Measurements from ENCODE around the gene AKAP7. TPM values are rescaled to one million over a fixed set of nuclear protein-coding genes. Genes with fewer than 3 reads are reported as not detected.

Gene AKAP7
- total RNA-seq, 1 donor from 2014 or later: 10.9 TPM

GRCh38 chr6:131177996-131178395, 42.7 kb downstream of the AKAP7 start:
- Histone ChIP-seq H3K9me3 (replicated peaks) (no peaks in the 10 kb centered on the region), H3K36me3 (peaks cover 12% of the 10 kb centered on the region), H3K4me3 (no peak overlapping the region), H3K27ac (replicated peaks) (no peak overlapping the region), H3K4me1 (peaks cover 6% of the 10 kb centered on the region), H3K27me3 (ENCODE audit: low read depth) (no peaks in the 10 kb centered on the region)
- no peak for DNase-seq
- intact Hi-C loops (cut with micrococcal nuclease): no loop called here
- no peak for TF ChIP-seq CTCF (IDR thresholded peaks at IDR 0.05; ENCODE audit: borderline replicate concordance)

DNA sequence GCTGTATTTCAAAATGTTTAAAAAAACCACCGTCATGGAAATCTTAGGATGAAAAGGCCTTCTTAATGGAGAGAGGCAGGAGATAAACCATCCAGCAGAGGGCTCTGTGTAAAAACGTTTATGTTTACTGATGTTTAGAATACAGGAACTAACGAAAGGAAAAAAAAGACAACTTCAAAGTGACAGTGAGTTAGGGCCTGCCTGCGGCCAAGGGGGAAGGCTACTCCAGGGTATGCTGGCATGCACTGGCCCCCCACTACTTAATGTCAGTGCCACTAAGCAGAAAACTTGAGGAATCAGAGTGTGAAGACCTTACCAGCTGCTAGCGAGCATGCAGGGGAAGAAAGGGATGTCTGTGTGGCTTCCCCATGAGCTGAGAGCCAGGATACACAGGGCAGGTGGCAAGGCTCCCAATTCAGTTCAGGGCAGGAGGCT, 47.7 kb downstream of the AKAP7 start:
- no peak overlapping the region for H3K4me3 ChIP-seq
- intact Hi-C loops (cut with micrococcal nuclease): no loop called here
- H3K27ac ChIP-seq (replicated peaks): no peak overlapping the region
- H3K27me3 ChIP-seq (ENCODE audit: low read depth): no peaks in the 10 kb centered on the region
- no peaks in the 10 kb centered on the region for H3K9me3 ChIP-seq (replicated peaks)
- H3K36me3 ChIP-seq: peaks cover 27% of the 10 kb centered on the region
- DNase-seq: no peak
- H3K4me1 ChIP-seq: no peaks in the 10 kb centered on the region
- peak; percentile 48 for TF ChIP-seq CTCF (IDR thresholded peaks at IDR 0.05; ENCODE audit: borderline replicate concordance)

- Histone ChIP-seq H3K27ac (replicated peaks) (no peak overlapping the region), H3K4me1 (no peaks in the 10 kb centered on the region), H3K27me3 (ENCODE audit: low read depth) (no peaks in the 10 kb centered on the region), H3K4me3 (no peak overlapping the region), H3K9me3 (replicated peaks) (no peaks in the 10 kb centered on the region), H3K36me3 (peaks cover 25% of the 10 kb centered on the region)
- no peak for TF ChIP-seq CTCF (IDR thresholded peaks at IDR 0.05; ENCODE audit: borderline replicate concordance)
- intact Hi-C loops (cut with micrococcal nuclease): no loop called here
- DNase-seq: no peak
These were observed 48.3 kb downstream of the AKAP7 start for GRCh38 chr6:131183427-131184095.

DNA sequence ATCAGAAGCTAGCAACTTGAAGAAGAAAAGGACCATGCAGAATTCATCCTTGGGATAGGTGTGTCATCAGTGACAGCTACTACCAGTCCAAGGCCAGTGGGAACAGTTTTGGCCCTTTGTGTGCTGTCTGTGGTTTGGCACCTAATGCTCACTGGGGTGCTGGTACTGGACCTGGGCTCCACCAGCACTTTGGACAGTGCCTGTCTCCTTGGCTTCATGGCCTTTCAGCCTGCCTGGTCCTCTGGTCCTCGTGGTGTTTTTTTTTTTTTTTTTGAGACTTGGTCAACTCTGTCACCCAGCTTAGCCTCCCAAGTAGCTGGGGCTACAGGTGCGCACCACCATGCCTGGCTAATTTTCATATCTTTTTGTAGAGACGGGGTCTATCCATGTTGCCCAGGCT, 56.3 kb downstream of the AKAP7 start:
- Histone ChIP-seq H3K27me3 (ENCODE audit: low read depth) (no peaks in the 10 kb centered on the region), H3K36me3 (peaks cover 25% of the 10 kb centered on the region), H3K4me1 (no peaks in the 10 kb centered on the region), H3K9me3 (replicated peaks) (peaks cover 27% of the 10 kb centered on the region), H3K27ac (replicated peaks) (no peak overlapping the region), H3K4me3 (no peak overlapping the region)
- no peak for TF ChIP-seq CTCF (IDR thresholded peaks at IDR 0.05; ENCODE audit: borderline replicate concordance)
- intact Hi-C loops (cut with micrococcal nuclease): loop anchor here (10.0 kb wide), 1 partner anchor 343 kb away; no protein-coding TSS in a partner anchor
- no peak for DNase-seq

GRCh38 chr6:131197716-131198115, 62.4 kb downstream of the AKAP7 start:
- peaks cover 10% of the 10 kb centered on the region for H3K36me3 ChIP-seq
- intact Hi-C loops (cut with micrococcal nuclease): loop anchor here (10.0 kb wide), 1 partner anchor 337 kb away; no protein-coding TSS in a partner anchor
- H3K4me1 ChIP-seq: no peaks in the 10 kb centered on the region
- no peak for DNase-seq
- no peak for TF ChIP-seq CTCF (IDR thresholded peaks at IDR 0.05; ENCODE audit: borderline replicate concordance)
- no peaks in the 10 kb centered on the region for H3K27me3 ChIP-seq (ENCODE audit: low read depth)
- H3K4me3 ChIP-seq: no peak overlapping the region
- no peak overlapping the region for H3K27ac ChIP-seq (replicated peaks)
- peaks cover 14% of the 10 kb centered on the region for H3K9me3 ChIP-seq (replicated peaks)

Data from left ventricle myocardium inferior (tissue), 1 donor.